SK-N-SH (cell line): ENCODE measurements around the gene PAEP. TPM values are rescaled to one million over a fixed set of nuclear protein-coding genes. Genes with fewer than 3 reads are reported as not detected.

Source experiments
- CTCF ChIA-PET: fragments of 300-600, 350-600 bp; formaldehyde crosslinking; extraction: SDS; loops from one replicate; lab custom pipeline; 2021; lab: Yijun Ruan, JAX
- POLR2A ChIA-PET: fragments of 350-600 bp; sonication (Branson Sonifier 250); formaldehyde crosslinking; extraction: SDS; loops from one replicate; lab custom pipeline; 2020; ENCODE audit warnings: antibody characterized with exemption, inconsistent platforms; lab: Yijun Ruan, JAX
- DNase-seq: peaks from one replicate; pipeline ENCODE4 v3.0.0; 2012
- H2AFZ ChIP-seq: fragments of 200-600 bp; sonication (generic); 2 replicates; pipeline ENCODE4 v1.8.1; 2016; ENCODE audit warnings: antibody characterized with exemption, mild to moderate bottlenecking, low read depth
- H3F3A ChIP-seq: fragments of 200-600 bp; sonication (generic); replicated peaks from 2 replicates; pipeline ENCODE3; 2016; ENCODE audit warnings: antibody characterized with exemption, mild to moderate bottlenecking; ENCODE audit not compliant: insufficient read depth
- H3K27ac ChIP-seq, 2 experiments: fragments of 200-500 bp in 1 of 2; fragments of 200-600 bp in 1 of 2; sonication (Bioruptor generic) in 1 of 2; sonication (generic), shearing (Covaris generic) in 1 of 2; 2 replicates each; pipeline versions ENCODE4 v1.5.1 to v1.6.1; 2014 to 2016; ENCODE audit warnings: low read depth in 2 of 2, inconsistent platforms in 1 of 2, low read length in 1 of 2, mild to moderate bottlenecking in 1 of 2, mixed read lengths in 1 of 2
- H3K27me3 ChIP-seq: fragments of 200-600 bp; sonication (generic), shearing (Covaris generic); 2 replicates; pipeline ENCODE4 v1.6.1; 2016; ENCODE audit warnings: mixed run types; ENCODE audit not compliant: insufficient read depth
- H3K36me3 ChIP-seq, 2 experiments: fragments of 200-500 bp in 1 of 2; fragments of 200-600 bp in 1 of 2; sonication (Bioruptor generic) in 1 of 2; sonication (generic) in 1 of 2; replicated peaks in 1 of 2; 2 replicates each; pipeline versions ENCODE3 to v1.5.1; 2014 to 2016; ENCODE audit warnings: low read length in 1 of 2, mild to moderate bottlenecking in 1 of 2; ENCODE audit not compliant: insufficient read depth in 2 of 2, control insufficient read depth in 1 of 2
- H3K4me1 ChIP-seq, 2 experiments: fragments of 200-500 bp in 1 of 2; fragments of 200-600 bp in 1 of 2; sonication (Bioruptor generic) in 1 of 2; sonication (generic), shearing (Covaris generic) in 1 of 2; 2 replicates each; pipeline versions ENCODE4 v1.5.1 to v1.6.1; 2014 to 2016; ENCODE audit warnings: low read depth in 1 of 2, low read length in 1 of 2, mixed run types in 1 of 2; ENCODE audit not compliant: insufficient read depth in 2 of 2, control insufficient read depth in 1 of 2
- H3K4me2 ChIP-seq: fragments of 200-600 bp; sonication (generic), shearing (Covaris generic); 2 replicates; pipeline ENCODE4 v1.6.1; 2017; ENCODE audit warnings: mixed run types
- H3K4me3 ChIP-seq, 2 experiments: fragments of 200-500 bp in 1 of 2; fragments of 200-600 bp in 1 of 2; sonication (Bioruptor generic) in 1 of 2; sonication (generic), shearing (Covaris generic) in 1 of 2; 2 replicates each; pipeline versions ENCODE4 v1.5.1 to v1.8.1; 2014 to 2016; ENCODE audit warnings: low read depth in 2 of 2, inconsistent platforms in 1 of 2, low read length in 1 of 2, mild to moderate bottlenecking in 1 of 2, mixed read lengths in 1 of 2, moderate library complexity in 1 of 2
- H3K79me2 ChIP-seq: fragments of 200-600 bp; sonication (generic); 2 replicates; pipeline ENCODE4 v1.8.1; 2017; ENCODE audit warnings: mild to moderate bottlenecking; ENCODE audit not compliant: insufficient read depth
- H3K9ac ChIP-seq: fragments of 200-600 bp; sonication (generic); 2 replicates; pipeline ENCODE4 v1.6.1; 2017; ENCODE audit warnings: mixed run types
- H3K9me2 ChIP-seq: fragments of 200-600 bp; sonication (generic); 2 replicates; pipeline ENCODE4 v1.6.1; 2017; ENCODE audit warnings: mixed run types
- H3K9me3 ChIP-seq: fragments of 200-600 bp; sonication (generic); 2 replicates; pipeline ENCODE4 v1.6.1; 2017; ENCODE audit warnings: mixed run types, mild to moderate bottlenecking, moderate library complexity
- H4K20me1 ChIP-seq: fragments of 200-600 bp; sonication (generic); 2 replicates; pipeline ENCODE4 v1.6.1; 2017; ENCODE audit warnings: mild to moderate bottlenecking, mixed run types; ENCODE audit not compliant: insufficient read depth
- CHD2 ChIP-seq: fragments of 150-350 bp; IDR thresholded peaks from 2 replicates; pipeline ENCODE4 v1.6.1; 2018; ENCODE audit warnings: low read length; ENCODE audit not compliant: partially characterized antibody
- CTCF ChIP-seq: fragments of 200-600 bp; sonication (generic); IDR thresholded peaks from 2 replicates; pipeline ENCODE4 v1.6.1; 2017; ENCODE audit warnings: antibody characterized with exemption, mild to moderate bottlenecking, moderate library complexity
- ELF1 ChIP-seq: IDR thresholded peaks from 2 replicates; pipeline ENCODE4 v1.4.0; 2012
- EP300 ChIP-seq, 2 experiments: IDR thresholded peaks; 2 replicates each; pipeline versions ENCODE4 v1.4.0 to v1.6.1; 2012; ENCODE audit warnings: borderline replicate concordance in 1 of 2, low read depth in 1 of 2, low read length in 1 of 2
- FOSL2 ChIP-seq: IDR thresholded peaks from 2 replicates; pipeline ENCODE4 v1.4.0; 2012; ENCODE audit warnings: low read depth, mild to moderate bottlenecking, moderate library complexity, borderline replicate concordance
- FOXJ3 ChIP-seq: sonication (generic); formaldehyde crosslinking; IDR thresholded peaks from 2 replicates; pipeline ENCODE4 v1.5.1; 2020; ENCODE audit warnings: mild to moderate bottlenecking, missing genetic modification reagents
- FOXM1 ChIP-seq: IDR thresholded peaks from 2 replicates; pipeline ENCODE4 v1.4.0; 2012; ENCODE audit warnings: low read depth, mild to moderate bottlenecking
- GABPA ChIP-seq: IDR thresholded peaks from 2 replicates; pipeline ENCODE4 v1.4.0; 2012; ENCODE audit warnings: low read depth, mild to moderate bottlenecking
- MEF2A ChIP-seq: IDR thresholded peaks from 2 replicates; pipeline ENCODE4 v1.4.0; 2012; ENCODE audit warnings: low read depth, borderline replicate concordance
- MXI1 ChIP-seq: IDR thresholded peaks from 2 replicates; pipeline ENCODE4 v1.6.1; 2012; ENCODE audit warnings: mild to moderate bottlenecking, low read depth, low read length, improper control_type of control experiment
- NFIC ChIP-seq: IDR thresholded peaks from 2 replicates; pipeline ENCODE4 v1.4.0; 2012; ENCODE audit warnings: borderline replicate concordance
- NRF1 ChIP-seq: IDR thresholded peaks from 2 replicates; pipeline ENCODE4 v1.6.1; 2012; ENCODE audit warnings: low read depth, mild to moderate bottlenecking, low read length
- POLR2AphosphoS5 ChIP-seq: IDR thresholded peaks from 2 replicates; pipeline ENCODE4 v1.6.1; 2012; ENCODE audit warnings: low read depth, low read length
- RCOR1 ChIP-seq: fragments of 150-350 bp; IDR thresholded peaks from 2 replicates; pipeline ENCODE4 v1.6.1; 2017; ENCODE audit warnings: antibody characterized with exemption, low read length
- RXRA ChIP-seq: IDR thresholded peaks from 2 replicates; pipeline ENCODE4 v1.4.0; 2012; ENCODE audit warnings: low read depth, mild to moderate bottlenecking, borderline replicate concordance
- SIN3A ChIP-seq: IDR thresholded peaks from 2 replicates; pipeline ENCODE4 v1.6.1; 2012; ENCODE audit warnings: low read depth, mild to moderate bottlenecking, low read length, moderate library complexity, borderline replicate concordance
- TAF1 ChIP-seq: IDR thresholded peaks from 2 replicates; pipeline ENCODE4 v1.6.1; 2012; ENCODE audit warnings: low read depth, mild to moderate bottlenecking, low read length, moderate library complexity, borderline replicate concordance
- USF1 ChIP-seq: IDR thresholded peaks from 2 replicates; pipeline ENCODE4 v1.4.0; 2012; ENCODE audit warnings: low read depth, borderline replicate concordance
- YY1 ChIP-seq: IDR thresholded peaks from 2 replicates; pipeline ENCODE4 v1.4.0; 2012; ENCODE audit warnings: low read depth, mild to moderate bottlenecking
- WGBS: methylation state at CpG from one replicate; pipeline ENCODE4 v1.1.6; 2017; ENCODE audit warnings: low lambda C conversion rate; 5-methylcytosine and 5-hydroxymethylcytosine counted together
- polyA plus RNA-seq, 3 experiments: library from polyadenylated mRNA; depleted of rRNA; stranded (reverse); fragments of >200 nt; gene quantifications; 2 replicates each; pipeline ENCODE4 v1.2.3, GENCODE V29; 2012
- TF ChIP-seq, protein P1 (sequence below): IDR thresholded peaks from 2 replicates; pipeline ENCODE4 v1.6.1; 2012; ENCODE audit warnings: mild to moderate bottlenecking, low read depth, low read length, moderate library complexity

The PAEP gene
- polyA plus RNA-seq, 1 of the 3 experiments (the other 2 are of a cell fraction): 0.08 TPM

DNA sequence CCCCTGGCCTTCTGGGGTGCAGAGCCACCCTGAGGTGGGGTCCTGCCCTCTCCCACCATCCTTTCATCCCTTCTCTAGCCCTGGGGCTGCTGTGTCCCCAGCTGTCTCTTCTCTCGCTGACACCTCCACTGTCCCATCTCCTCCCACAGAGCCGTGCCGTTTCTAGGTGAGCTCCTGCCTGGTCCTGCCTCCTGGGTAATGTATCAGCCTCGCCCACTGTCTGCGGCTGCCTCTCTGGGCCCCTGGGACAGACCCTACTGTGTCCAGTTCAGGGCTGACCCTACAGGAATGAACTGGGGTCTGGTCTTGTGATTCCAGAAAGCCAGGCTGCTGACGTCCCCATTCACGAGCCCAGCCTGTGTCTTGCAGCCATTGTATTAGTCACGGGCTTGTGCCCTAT, 4.1 kb downstream of the PAEP start (continued):
- TF ChIP-seq CTCF (no peak), NFIC (no peak), YY1 (no peak)

GRCh38 chr9:135566552-135566951, 5.0 kb downstream of the PAEP start:
- H3K4me3 ChIP-seq: no peak overlapping the region
- no peak overlapping the region for H3K9ac ChIP-seq
- no peaks in the 10 kb centered on the region for H3F3A ChIP-seq
- no peaks in the 10 kb centered on the region for H3K4me1 ChIP-seq
- H2AFZ ChIP-seq: no peak overlapping the region
- H3K27me3 ChIP-seq: no peaks in the 10 kb centered on the region
- no peaks in the 10 kb centered on the region for H3K36me3 ChIP-seq
- no peaks in the 10 kb centered on the region for H3K79me2 ChIP-seq
- H3K4me2 ChIP-seq: no peak overlapping the region
- 32% methylated on average over 10 of the region's 10 CpGs for WGBS
- no peak for TF ChIP-seq FOSL2
- TF ChIP-seq NRF1: no peak
- no peak for TF ChIP-seq EP300 (IDR thresholded peaks at IDR 0.05; ENCODE audit: borderline replicate concordance in 1 of 2, low read depth in 1 of 2, low read length in 1 of 2)
- no peak for TF ChIP-seq SIN3A
- no peak for TF ChIP-seq FOXM1
- TF ChIP-seq RXRA: no peak
- no peak for TF ChIP-seq CTCF
- TF ChIP-seq GABPA: no peak
- TF ChIP-seq RCOR1: no peak
- no peak for TF ChIP-seq MXI1
- no peak for TF ChIP-seq YY1
- TF ChIP-seq USF1: no peak
- no peak for TF ChIP-seq MEF2A
- no peak for TF ChIP-seq POLR2AphosphoS5
- no peak for TF ChIP-seq FOXJ3
- TF ChIP-seq, protein P1, sequence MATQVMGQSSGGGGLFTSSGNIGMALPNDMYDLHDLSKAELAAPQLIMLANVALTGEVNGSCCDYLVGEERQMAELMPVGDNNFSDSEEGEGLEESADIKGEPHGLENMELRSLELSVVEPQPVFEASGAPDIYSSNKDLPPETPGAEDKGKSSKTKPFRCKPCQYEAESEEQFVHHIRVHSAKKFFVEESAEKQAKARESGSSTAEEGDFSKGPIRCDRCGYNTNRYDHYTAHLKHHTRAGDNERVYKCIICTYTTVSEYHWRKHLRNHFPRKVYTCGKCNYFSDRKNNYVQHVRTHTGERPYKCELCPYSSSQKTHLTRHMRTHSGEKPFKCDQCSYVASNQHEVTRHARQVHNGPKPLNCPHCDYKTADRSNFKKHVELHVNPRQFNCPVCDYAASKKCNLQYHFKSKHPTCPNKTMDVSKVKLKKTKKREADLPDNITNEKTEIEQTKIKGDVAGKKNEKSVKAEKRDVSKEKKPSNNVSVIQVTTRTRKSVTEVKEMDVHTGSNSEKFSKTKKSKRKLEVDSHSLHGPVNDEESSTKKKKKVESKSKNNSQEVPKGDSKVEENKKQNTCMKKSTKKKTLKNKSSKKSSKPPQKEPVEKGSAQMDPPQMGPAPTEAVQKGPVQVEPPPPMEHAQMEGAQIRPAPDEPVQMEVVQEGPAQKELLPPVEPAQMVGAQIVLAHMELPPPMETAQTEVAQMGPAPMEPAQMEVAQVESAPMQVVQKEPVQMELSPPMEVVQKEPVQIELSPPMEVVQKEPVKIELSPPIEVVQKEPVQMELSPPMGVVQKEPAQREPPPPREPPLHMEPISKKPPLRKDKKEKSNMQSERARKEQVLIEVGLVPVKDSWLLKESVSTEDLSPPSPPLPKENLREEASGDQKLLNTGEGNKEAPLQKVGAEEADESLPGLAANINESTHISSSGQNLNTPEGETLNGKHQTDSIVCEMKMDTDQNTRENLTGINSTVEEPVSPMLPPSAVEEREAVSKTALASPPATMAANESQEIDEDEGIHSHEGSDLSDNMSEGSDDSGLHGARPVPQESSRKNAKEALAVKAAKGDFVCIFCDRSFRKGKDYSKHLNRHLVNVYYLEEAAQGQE: no peak
- TF ChIP-seq CHD2: no peak
- TF ChIP-seq ELF1: no peak
- TF ChIP-seq TAF1: no peak
- no peaks in the 10 kb centered on the region for H4K20me1 ChIP-seq
- no peak for DNase-seq
- ChIA-PET POLR2A (no interaction called here), CTCF (interaction anchor here (0.6 to 1.4 kb wide), 3 partner anchors 10 to 204 kb away, joined by 3 read pairs; no protein-coding TSS in a partner anchor)
- no peaks in the 10 kb centered on the region for H3K9me2 ChIP-seq
- no peaks in the 10 kb centered on the region for H3K9me3 ChIP-seq
- H3K27ac ChIP-seq: no peak overlapping the region
